Colonic mucosa (tissue), 4 donors: ENCODE measurements around the gene STK24. TPM values are rescaled to one million over a fixed set of nuclear protein-coding genes. Genes with fewer than 3 reads are reported as not detected.

Source experiments
- DNase-seq: peaks from one replicate; pipeline ENCODE4 v3.0.0-alpha.2; 2020
- H3K27ac ChIP-seq: fragments of 200-600 bp; one replicate; pipeline ENCODE4 v1.8.0; 2021
- H3K27me3 ChIP-seq: fragments of 200-600 bp; one replicate; pipeline ENCODE4 v1.8.0; 2021
- H3K36me3 ChIP-seq: fragments of 200-600 bp; one replicate; pipeline ENCODE4 v1.8.0; 2021
- H3K4me1 ChIP-seq: fragments of 200-600 bp; one replicate; pipeline ENCODE4 v1.8.0; 2021; ENCODE audit warnings: mild to moderate bottlenecking
- H3K4me3 ChIP-seq: fragments of 200-600 bp; one replicate; pipeline ENCODE4 v1.8.0; 2021
- H3K9ac ChIP-seq, 2 donors: one replicate each; pipeline ENCODE4 v1.7.0; 2013; ENCODE audit warnings: control low read depth in 2 of 2, low read depth in 2 of 2, low read length in 2 of 2
- H3K9me3 ChIP-seq: fragments of 200-600 bp; one replicate; pipeline ENCODE4 v1.8.0; 2021
- CTCF ChIP-seq: fragments of 200-600 bp; IDR thresholded peaks from one replicate; pipeline ENCODE4 v1.8.0; 2022; ENCODE audit warnings: antibody characterized with exemption, mild to moderate bottlenecking
- intact Hi-C: fragments of 100-400 bp; cut with DNase I; formaldehyde crosslinking; loops from one replicate; pipeline ENCODE4 v1.14.1; 2022
- total RNA-seq, 2 donors: library from RNA; stranded (reverse); fragmentation: NEBNext Ultra II Directional in 1 of 2; extraction: Animal tissue kit (Norgen Biotek cat#: 25700) in 1 of 2; gene quantifications; one replicate each; pipeline ENCODE4 v1.2.1, GENCODE V29; 2021
- donor health status: healthy.
- donor health status: DM: no; HTN: no; CAD: no.
- donor health status: DM: no; HTN: no; CAD: no.

Gene STK24
- total RNA-seq, 2 donors from 2014 or later = 160 to 206 TPM

DNA sequence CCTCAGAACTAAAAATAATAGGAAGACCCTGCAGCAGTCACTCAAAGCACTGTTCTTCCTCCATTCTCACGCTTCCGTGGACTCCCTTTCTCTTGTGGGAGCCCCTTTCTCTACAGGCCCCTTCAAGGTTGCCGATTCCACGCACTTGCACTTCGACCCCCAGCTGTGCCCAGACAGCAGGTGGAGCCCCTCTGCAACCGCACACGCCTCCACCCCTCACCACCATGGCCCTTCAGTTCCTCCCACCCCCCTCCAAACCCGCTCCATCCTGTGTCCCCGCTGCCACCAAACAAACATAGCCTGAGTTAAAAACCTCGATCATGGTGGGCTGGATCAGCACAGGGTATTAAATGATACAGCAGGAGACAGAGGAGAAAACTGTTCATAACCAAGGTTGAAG, 102.6 kb downstream of the STK24 start:
- peaks cover 6% of the 10 kb centered on the region for H3K4me1 ChIP-seq
- H3K4me3 ChIP-seq = no peak overlapping the region
- H3K9me3 ChIP-seq = no peaks in the 10 kb centered on the region
- H3K9ac ChIP-seq = no peak overlapping the region
- no peak overlapping the region for H3K27ac ChIP-seq
- H3K27me3 ChIP-seq = no peaks in the 10 kb centered on the region
- intact Hi-C loops = no loop called here
- H3K36me3 ChIP-seq = peaks cover 7% of the 10 kb centered on the region
- no peak for TF ChIP-seq CTCF
- DNase-seq = no peak

DNA sequence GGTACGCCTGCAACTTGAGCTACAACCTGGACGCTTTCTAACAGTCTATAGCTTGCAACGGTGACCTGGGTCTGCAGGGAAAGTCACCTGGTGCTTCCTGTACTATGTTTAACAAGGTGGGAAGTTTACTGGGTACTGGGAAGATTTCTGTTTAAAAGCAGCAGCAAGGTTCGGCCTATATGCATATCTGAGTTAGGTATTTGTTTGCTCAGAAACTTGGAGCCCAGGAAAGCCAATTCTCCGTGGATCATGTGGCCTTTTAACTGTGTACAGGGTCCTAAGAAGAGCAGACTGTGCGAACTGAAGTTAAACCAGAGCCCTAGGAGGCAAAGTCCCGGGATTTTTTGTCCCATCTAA, 103.1 kb downstream of the STK24 start:
- peaks cover 7% of the 10 kb centered on the region for H3K36me3 ChIP-seq
- no peaks in the 10 kb centered on the region for H3K9me3 ChIP-seq
- intact Hi-C loops = no loop called here
- no peak for DNase-seq
- H3K27ac ChIP-seq = no peak overlapping the region
- H3K27me3 ChIP-seq = no peaks in the 10 kb centered on the region
- no peak overlapping the region for H3K9ac ChIP-seq
- H3K4me1 ChIP-seq = peaks cover 6% of the 10 kb centered on the region
- TF ChIP-seq CTCF = no peak
- H3K4me3 ChIP-seq = no peak overlapping the region

DNA sequence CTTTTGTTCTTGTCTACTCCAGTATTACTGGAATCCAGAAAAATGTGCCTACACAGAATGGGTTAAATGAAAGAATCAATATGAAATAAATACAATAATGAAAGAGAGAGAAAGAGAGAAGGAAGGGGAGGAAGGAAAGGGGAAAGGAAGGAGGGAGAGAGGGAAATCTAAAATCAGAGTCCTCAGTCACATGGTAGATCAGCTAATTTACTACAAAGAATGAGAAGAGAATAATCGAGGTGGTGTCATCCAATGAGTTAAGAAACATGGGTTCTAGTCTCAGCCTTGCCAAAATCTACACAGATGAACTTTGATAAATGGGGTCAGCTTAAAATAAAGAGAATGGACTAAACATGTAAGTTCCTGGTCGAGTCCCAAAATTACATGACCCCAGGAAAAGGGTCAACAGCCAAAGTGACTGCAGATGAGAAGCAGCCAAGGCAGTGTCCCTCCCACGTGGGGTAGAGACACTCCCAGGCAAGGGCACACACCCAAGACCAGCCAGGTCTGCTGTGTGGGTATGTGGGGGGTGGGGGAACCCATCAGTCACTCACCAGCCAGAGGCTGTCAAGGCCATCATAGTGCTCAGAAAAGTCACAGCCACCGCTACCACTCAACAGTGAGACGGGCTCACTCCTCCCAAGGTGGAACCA, 103.6 kb downstream of the STK24 start:
- Histone ChIP-seq H3K36me3 (peaks cover 7% of the 10 kb centered on the region), H3K4me3 (no peak overlapping the region), H3K4me1 (peaks cover 6% of the 10 kb centered on the region), H3K27me3 (no peaks in the 10 kb centered on the region), H3K9me3 (no peaks in the 10 kb centered on the region), H3K27ac (no peak overlapping the region), H3K9ac (no peak overlapping the region)
- intact Hi-C loops = no loop called here
- TF ChIP-seq CTCF = no peak
- DNase-seq = no peak

- no peak for DNase-seq
- H3K36me3 ChIP-seq = peaks cover 10% of the 10 kb centered on the region
- no peak overlapping the region for H3K4me3 ChIP-seq
- H3K9ac ChIP-seq = no peak overlapping the region
- no peak overlapping the region for H3K27ac ChIP-seq
- intact Hi-C loops = no loop called here
- no peaks in the 10 kb centered on the region for H3K27me3 ChIP-seq
- peaks cover 3% of the 10 kb centered on the region for H3K4me1 ChIP-seq
- TF ChIP-seq CTCF = no peak
- no peaks in the 10 kb centered on the region for H3K9me3 ChIP-seq
Observed at GRCh38 chr13:98471934-98472333, 105.0 kb downstream of the STK24 start.

DNA sequence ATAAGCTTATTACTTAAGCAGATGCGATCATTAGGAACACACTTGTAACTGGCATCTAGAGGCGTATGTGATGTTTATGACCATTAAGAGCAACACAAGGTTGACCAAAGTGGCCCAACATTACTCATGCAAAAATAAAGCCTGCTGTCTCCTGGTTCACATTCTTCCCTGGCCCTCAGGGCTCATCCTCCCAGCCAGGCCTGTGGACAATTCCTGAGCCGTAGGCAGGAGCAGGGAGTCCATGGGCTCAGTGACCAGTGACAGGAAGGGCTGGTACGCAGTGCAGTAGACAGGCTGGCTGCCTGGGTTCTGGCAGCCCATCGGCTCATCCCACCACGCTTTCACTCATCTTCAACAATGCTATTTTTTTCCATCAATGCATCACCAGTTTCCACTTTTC, 106.0 kb downstream of the STK24 start:
- Histone ChIP-seq H3K27ac (no peak overlapping the region), H3K4me1 (no peaks in the 10 kb centered on the region), H3K9me3 (no peaks in the 10 kb centered on the region), H3K27me3 (no peaks in the 10 kb centered on the region), H3K4me3 (no peak overlapping the region), H3K9ac (no peak overlapping the region), H3K36me3 (peaks cover 10% of the 10 kb centered on the region)
- no peak for DNase-seq
- no peak for TF ChIP-seq CTCF
- intact Hi-C loops = no loop called here
